HG03378 (cell line): ENCODE results near the gene MLANA.
A peak's percentile ranks its signal among the peaks of the same experiment; 100 is the strongest.

Experiments
- ATAC-seq: cut with Tn5 transposase; IDR thresholded peaks from one replicate; pipeline ENCODE4 v1.9.1; 2021; ENCODE audit warnings: mild to moderate bottlenecking, moderate library complexity; ENCODE audit not compliant: unreplicated experiment

MLANA gene, protein sequence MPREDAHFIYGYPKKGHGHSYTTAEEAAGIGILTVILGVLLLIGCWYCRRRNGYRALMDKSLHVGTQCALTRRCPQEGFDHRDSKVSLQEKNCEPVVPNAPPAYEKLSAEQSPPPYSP

DNA sequence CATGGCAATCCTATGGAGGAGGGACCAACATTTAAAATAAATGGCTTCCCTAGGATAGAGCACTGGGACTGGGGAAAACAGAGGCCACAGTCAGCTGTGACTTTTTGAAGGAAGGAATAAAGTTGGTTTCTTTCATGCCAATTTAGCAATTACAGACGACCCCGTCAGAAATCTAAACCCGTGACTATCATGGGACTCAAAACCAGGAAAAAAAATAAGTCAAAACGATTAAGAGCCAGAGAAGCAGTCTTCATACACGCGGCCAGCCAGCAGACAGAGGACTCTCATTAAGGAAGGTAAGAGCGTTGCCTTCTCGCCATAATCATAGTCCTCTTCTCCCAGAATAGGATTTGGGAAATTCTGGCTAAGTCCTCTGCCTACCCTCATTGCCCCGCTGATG is at the start of gene MLANA:
Gene MLANA (plus strand): TSS at position 249 of the 400 bp plus-strand sequence. CDS start 1,586 bp downstream, outside the sequence.
- no peak for ATAC-seq

DNA sequence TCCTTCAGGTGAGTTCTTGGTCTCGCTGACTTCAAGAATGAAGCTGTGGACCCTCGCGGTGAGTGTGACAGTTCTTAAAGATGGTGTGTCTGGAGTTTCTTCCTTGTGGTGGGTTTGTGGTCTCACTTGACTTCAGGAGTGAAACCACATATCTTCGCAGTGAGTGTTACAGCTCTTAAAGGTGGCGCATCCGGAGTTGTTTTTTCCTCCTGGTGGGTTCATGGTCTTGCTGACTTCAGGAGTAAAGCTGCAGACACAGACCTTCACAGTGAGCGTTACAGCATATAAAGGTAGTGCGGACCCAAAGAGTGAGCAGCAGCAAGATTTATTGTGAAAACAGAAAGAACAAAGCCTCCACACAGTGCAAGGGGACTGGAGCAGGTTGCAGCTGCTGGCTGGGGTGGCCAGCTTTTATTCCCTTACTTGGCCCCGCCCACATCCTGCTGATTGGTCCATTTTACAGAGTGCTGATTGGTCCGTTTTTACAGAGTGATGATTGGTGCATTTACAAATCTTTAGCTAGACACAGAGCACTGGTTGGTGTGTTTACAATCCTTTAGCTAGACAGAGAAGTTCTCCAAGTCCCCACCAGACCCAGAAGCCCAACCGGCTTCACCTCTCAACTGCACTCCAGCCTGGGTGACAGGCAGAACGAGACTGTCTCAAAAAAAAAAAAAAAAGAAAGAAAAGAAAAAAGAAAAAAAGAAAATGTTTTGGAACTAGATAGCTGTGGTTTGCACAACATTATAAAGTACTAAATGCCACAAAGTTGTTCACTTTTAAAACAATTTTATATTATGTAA is 48.7 kb upstream of the MLANA start:
- ATAC-seq = no peak

DNA sequence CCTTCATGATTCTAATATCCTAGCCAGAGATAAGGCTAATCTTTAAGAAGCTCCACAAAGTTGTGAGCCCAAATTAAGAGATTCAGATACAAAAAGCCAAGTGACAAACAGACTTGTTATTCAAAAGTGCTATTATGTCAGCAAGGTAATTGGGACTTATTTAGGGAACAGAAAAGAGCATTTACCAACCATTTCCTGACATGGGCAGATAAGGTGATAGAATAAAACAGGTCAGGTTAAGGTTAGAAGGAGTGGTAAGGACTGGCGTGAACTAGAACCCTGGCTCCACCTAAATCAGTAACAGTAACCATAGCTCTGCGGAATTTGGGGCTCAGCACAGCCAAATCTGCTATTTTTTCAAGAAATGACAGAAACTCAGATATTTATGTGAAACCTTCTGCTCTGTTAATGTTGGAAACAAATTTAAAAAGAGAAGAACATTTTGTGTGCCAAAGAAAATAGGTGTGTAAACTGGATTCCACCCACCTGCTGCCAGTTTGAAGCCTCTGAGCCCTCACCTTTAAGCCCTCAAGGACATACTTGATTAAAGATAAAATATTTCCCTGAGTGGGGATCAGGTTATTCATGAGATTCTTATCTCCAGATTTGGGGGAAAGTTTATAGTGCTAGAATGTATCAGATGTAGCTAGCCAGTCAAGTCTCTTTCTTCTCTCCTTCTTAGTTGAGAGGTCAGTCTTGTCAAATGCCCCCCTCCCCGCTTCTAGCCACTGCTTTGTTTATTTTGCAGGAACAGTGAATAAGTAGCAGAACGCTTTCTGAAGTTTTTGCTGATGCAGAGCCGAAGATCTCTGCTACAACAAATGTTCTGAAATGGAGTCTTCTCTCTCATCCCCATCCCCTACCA is 47.5 kb upstream of the MLANA start:
- ATAC-seq = no peak

DNA sequence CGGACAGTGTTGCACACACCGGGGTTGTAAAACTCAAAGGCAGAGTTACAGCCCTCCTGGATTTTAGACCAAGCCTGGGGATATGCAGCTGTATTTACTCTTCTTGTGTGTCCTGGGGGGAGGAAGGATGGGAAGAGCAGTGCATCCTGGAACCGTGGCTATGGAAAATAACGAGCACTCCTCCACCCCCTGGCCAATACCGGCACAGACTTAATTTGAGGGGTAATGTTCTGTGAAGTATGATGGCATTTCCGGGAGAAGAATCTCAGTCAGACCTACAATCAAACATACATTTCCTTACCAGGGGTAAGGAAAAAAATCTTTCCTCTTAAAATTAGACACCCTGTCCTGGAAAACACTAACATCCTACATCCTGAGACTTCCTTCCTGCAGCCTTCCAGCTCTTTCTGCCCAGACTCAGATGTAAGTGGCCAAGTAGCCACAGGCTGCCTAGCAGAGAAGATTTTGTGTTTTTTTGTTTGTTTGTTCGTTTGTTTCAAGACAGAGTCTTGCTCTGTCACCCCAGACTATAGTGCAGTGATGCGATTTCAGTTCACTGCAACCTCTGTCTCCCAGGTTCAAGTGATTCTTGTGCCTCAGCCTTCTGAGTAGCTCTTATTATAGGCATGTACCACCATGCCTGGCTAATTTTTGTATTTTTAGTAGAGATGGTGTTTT is 46.8 kb upstream of the MLANA start:
- ATAC-seq = no peak

DNA sequence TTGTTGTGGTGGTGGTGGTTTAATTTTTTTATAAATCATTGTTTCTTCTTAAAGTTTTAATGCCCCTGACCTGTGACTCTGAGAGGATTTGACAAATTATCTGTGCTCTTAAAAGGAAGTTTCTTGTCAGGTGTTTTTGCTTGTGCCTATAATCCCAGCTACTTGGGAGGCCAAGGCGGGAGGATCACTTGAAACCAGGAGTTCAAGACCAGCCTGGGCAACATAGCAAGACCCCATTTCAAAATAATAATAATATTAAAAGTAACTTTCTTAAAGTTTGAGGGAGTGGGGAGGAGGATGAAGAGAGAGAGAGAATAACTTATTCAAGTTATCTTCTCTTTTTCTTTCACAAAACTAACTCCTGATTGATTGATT is 45.5 kb upstream of the MLANA start:
- no peak for ATAC-seq

DNA sequence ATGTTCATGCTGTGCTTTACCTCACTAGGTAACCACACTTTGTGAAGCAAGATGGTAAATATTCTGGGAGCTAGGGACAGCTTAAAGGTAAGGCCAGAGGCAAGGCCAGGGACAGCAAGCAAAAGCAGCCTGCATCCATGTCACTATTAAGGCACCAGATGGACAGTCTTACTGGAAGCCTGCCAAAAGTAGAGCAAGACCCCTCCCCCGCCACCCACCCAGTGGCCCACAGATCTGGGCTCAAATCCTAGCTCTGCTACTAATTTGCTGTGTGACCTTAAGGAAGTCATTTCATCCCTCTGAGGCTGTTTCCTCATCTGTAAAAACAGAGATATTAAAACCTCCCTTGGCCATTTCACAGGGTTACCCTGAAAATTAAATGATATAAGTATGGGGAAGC is 44.6 kb upstream of the MLANA start:
- ATAC-seq = no peak

DNA sequence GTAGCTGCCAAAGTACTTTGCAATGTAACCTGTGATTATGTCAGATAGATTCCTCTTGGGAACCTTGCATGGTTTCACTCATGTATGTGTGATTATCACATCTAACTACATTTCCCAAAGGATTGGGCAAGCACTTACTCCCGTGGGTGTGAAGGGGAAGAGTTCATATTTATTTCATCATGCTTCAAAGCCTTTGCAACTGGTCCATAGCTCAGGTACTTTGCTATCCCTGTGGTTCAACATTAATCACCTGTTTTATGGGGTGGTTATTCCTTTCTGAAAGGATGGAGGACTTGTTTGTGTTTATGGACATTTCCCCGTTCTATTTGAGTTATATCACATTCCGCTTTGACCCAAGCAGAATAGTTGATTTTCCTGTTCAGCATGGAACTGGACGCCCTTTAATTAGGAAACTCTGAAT is 44.2 kb upstream of the MLANA start:
- no peak for ATAC-seq

DNA sequence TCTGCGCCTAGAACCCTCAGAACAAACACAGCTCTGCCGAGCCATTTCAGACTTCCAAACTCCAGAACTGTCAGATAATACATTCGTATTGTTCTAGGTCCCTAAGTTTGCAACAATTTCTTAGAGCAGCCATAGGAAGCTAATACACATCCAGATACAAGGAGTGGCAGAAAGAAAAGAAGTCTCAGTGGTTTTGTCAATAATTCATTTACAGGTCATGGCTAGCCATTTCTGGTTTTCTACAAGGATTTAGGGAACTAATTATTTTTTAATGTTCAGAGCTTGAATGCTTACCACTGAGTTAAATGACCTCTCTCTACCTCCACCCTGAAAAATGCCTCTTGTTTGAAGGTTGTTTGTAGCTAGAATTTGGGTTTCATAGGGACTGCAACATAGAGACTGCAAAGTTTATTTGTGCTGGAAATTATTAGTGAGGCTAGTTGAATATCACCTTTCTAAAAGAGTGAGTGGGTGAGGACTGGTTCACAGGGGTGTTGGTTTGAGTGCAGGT is 42.3 kb upstream of the MLANA start:
- no peak for ATAC-seq

DNA sequence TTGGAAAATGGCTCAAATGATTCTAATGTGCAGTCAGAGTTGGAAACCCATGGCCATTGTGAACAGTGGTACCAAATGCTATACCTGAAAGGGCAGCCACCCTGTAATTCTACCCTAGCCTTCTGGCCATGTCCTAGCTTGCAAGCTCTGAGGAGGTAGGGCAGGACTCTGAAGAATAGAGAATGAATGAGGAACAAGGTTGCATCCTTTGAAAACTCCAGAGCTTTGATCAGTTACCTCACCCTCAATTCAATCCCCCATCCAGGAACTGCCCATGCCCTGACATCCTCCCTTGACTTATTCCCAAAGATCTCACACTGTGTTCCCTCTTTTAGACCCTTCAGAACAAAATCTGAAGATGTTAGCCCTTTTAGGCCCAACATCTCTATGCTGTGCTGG is 40.0 kb upstream of the MLANA start:
- ATAC-seq = no peak

DNA sequence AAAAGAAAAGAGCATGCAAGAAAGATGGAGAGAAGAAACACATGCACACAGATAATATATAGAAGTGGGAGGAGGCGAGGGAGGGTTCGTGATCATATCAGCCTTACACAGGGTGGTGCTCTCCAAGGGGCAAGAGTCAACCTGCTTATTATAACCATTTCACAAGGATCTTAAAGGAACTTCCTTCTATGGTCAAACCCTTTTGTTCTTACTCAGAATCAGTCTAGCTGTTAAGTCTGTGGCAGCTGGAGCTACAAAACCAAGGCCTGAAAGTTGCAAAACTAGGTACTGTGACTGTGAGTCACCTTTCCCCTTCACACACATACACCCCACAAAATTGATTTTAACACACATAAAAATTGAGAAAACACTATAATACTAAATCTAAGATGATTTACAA is 39.2 kb upstream of the MLANA start:
- peak; percentile 96 for ATAC-seq

DNA sequence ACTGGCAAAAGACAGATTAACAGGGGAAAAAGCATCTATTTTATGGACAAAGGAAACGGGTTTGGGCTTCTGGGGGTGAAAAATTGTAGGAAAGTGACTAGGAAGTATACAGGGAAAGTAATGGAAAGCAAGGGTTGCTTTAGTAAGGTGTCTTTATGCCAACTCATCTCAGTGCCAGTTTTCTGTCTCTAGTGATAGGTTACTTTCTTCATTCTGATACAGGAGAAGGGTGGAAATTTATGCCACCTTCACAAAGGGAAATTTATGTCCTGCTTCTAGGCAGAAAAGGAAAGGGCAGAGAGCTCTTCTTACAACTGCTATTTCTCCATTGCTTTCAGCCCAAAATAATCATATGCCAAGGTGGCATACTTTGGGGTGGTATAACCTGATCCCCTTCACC is 37.7 kb upstream of the MLANA start:
- no peak for ATAC-seq

DNA sequence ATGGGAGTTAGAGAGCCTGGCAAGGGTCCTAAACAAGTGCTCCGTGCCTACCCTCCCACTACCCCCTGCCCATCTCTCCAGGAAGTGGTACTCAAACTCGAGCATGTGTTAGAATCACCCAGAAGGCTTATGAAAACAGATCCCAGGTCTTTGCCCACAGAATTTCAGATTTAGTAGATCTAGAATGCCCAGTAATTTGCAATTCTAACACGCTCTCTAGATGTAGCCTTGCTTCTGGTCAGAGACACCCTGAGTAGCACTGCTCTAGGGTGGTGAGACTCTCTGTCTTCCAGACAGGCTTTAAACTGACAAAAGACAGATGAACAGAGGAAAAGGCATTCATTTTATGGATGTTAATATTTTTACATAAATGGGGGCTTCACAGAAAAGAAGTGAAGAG is 37.1 kb upstream of the MLANA start:
- no peak for ATAC-seq

DNA sequence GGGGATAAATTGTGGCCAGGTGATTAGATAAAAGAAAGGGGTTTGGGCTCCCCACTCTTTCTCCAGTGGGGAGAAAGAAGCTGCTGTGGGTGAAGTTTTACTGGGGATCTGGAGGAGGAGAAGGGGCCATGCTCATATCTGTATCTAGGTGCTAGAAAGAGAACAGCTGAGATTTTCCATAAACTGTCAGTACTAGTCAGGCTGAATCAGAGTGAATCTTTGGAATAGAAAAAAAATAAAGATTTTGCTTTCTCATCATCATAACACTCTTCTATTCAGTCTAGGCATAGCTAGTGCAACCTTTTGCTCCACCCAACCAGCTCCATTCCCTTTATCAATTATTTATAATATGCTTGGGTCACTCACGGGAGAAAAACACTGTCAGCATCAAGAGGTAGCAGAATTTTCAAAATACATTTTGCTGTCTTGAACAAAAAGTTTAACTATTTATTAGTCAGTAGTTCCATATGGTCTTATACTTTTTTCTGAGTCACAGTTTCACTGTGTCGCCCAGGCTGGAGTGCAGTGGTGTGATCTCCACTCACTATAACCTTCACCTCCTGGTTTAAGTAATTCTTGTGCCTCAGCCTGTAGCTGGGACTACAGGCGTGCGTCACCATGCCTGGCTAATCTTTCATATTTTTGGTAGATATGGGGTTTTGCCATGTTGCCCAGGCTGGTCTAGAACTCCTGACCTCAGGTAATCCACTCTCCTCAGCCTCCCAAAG is 36.5 kb upstream of the MLANA start:
- ATAC-seq = no peak

DNA sequence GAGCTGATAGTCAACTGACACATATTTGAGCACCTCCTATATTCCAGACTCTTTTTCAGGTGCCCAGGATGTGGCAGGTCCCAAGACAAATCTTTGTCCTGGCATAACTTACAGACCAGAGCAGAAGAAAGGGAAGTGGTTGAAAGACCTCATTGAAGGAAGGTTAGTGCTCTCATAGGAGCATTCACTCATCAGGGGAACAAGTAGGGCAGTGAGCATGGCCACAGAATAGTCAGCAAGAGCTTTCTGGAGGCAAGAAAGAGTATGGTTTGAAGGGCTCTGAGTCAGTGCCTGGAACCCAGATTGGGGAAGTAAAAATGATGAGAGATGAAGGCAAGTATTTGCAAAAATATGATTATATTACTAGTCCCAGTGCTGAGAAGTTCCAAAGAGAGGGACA is 32.8 kb upstream of the MLANA start:
- no peak for ATAC-seq

DNA sequence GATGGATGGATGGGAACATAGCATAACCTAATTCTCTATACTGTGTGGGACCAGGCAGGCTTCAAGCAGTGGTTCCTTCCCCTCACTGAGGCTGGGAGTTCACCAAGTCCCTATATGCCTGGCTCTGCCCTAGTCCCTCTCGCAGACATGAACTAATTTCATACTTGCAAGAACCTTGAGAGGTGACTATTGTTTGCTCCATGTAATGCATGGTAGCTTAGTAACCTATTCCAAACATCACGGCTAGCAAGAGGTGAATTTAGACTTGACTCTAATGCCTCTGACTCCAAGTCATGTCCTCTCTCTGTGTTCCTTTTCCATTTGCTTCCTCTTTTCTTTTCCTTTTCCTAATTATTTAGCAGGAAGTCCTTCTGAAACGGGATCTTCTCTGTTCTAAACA is 31.9 kb upstream of the MLANA start:
- no peak for ATAC-seq

DNA sequence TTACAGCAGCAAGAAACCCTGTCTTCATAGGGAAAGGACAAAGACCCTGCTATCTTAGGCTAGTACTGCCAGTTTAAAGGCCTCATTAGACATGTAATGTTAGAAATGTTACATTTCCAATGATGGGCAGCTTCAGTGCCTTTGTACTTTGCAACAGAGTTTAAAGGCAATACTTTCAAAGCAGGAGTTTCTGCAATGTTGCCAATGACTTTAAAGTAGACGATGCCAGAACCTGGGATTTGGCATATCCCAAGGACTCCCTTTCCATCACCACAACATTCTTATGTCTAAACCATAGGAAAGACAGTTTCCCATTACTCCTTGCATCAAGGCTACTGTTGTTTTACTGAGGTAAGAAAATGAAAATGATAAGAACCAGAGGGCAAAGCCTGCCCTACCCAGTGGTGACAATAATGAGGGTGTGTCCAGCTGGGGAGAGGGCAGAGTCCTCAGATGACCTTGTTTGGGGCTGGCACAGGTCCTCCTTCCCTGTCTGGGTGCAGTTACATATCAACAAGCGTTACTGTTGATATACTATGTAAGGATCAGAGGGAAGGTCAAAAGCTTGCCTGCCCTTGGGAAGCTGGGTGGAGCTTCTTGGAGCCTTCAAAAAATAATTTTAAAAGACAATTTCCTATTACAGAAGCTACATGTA is 27.5 kb upstream of the MLANA start:
- no peak for ATAC-seq

DNA sequence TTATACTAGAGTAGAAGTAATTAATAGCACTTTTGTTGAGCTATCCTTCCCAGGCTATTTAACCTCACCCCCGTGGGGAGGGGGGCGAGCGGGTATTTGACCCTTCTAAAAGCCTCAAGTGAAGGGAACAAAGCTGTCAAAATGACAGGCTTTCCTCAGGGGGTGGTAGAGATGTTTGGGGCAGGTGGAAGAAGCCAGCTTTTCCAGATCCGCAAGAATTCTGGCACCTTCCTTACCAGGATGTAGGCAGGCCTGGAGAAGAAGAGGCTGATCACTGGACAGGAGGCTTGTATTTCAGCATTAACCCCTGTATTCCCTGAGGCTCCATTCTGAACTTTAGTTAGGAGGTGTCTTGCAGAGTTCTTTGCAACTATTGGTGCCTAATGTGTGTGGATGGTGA is 26.2 kb upstream of the MLANA start:
- ATAC-seq = no peak

DNA sequence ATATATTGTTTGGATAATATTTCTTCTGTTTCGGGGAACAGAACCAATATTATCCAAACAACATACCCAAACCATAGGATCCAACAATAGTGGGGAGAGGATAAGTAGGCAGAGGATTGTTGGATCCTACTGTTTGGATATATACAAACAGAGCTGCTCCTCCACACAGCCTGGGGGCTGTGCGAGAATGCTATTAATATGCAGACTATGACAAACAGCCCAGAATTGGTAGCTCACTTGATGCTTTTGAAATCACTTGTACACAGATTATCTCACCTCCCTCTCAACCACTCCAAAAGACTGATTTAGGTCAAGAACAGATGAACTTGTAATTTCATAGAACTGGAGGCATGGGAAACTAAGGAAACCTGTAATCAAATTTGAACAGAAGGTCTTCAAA is 24.4 kb upstream of the MLANA start:
- no peak for ATAC-seq

DNA sequence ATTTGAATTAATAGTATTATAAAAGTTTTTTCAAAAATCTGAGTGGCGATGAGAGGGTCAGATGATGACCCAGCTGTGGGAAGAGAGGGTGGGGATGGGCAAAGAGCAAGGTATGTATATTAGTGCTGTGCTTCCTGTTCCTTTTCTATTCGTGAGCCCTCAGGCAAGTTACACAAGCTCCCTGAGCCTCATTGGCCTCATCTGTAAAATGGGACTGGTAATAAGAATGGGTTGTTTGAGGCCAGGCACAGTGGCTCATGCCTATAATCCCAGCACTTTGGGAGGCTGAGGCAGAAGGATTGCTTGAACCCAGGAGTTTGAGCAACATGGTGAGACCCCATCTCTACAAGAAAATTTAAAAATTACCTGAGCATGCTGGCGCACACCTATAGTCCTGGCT is 24.0 kb upstream of the MLANA start:
- ATAC-seq = no peak

DNA sequence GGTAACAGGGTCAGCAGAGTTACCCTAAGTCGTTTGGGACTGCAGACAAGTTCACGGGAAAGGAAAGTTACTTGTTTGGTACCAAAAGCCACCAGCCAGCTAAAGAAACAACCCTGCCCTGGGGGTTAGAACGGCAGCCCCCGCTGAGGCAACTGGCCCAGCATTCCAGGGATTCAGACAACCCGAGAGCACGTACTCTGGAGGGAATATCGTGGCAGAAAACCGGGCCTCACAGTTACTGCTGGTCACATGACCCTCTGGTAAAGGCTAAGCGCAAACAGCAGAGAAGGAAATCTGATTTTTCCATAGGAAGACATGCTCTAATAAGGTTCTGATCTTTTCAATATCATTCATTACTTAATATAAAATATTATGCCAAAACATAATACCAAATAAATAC is 22.5 kb upstream of the MLANA start:
- no peak for ATAC-seq
